MG63 (cell line): ENCODE data around the gene DUXB. TPM values are rescaled to one million over a fixed set of nuclear protein-coding genes. Genes with fewer than 3 reads are reported as not detected.

Experiments
- DNase-seq: peaks from one replicate; pipeline ENCODE4 v3.0.0-alpha.2; 2020
- H3K27me3 ChIP-seq: fragments of 250-450 bp; sonication (Bioruptor Pico); 2 replicates; pipeline ENCODE4 v1.5.1; 2020; ENCODE audit warnings: mild to moderate bottlenecking, moderate library complexity
- H3K36me3 ChIP-seq: fragments of 250-450 bp; sonication (Bioruptor Pico); 2 replicates; pipeline ENCODE4 v1.5.1; 2020; ENCODE audit warnings: mild to moderate bottlenecking, moderate library complexity
- H3K4me3 ChIP-seq: fragments of 250-450 bp; sonication (Bioruptor Pico); 2 replicates; pipeline ENCODE4 v1.5.1; 2020; ENCODE audit warnings: mild to moderate bottlenecking, moderate library complexity
- H3K9me3 ChIP-seq: fragments of 250-450 bp; sonication (Bioruptor Pico); 2 replicates; pipeline ENCODE4 v1.5.1; 2020; ENCODE audit warnings: mild to moderate bottlenecking, moderate library complexity
- total RNA-seq: library from RNA; depleted of rRNA; stranded (reverse); fragments of >200 nt; shearing (Covaris generic); gene quantifications from 2 replicates; pipeline ENCODE4 v1.2.3, GENCODE V29; 2014; ENCODE audit warnings: low replicate concordance; rRNA removed

The DUXB gene
- total RNA-seq, 1 experiment from 2014 or later: not detected

- DNase-seq: no peak
- Histone ChIP-seq H3K36me3 (no peaks in the 10 kb centered on the region), H3K9me3 (no peaks in the 10 kb centered on the region), H3K27me3 (no peaks in the 10 kb centered on the region), H3K4me3 (no peak overlapping the region)
Observed at GRCh38 chr16:75682308-75682707, 19.0 kb downstream of the DUXB start.

- H3K9me3 ChIP-seq: no peaks in the 10 kb centered on the region
- no peak overlapping the region for H3K4me3 ChIP-seq
- H3K27me3 ChIP-seq: no peaks in the 10 kb centered on the region
- DNase-seq: no peak
- no peaks in the 10 kb centered on the region for H3K36me3 ChIP-seq
Observed at GRCh38 chr16:75679366-75679765, 21.9 kb downstream of the DUXB start.

- no peaks in the 10 kb centered on the region for H3K9me3 ChIP-seq
- no peaks in the 10 kb centered on the region for H3K36me3 ChIP-seq
- no peak for DNase-seq
- no peaks in the 10 kb centered on the region for H3K27me3 ChIP-seq
- H3K4me3 ChIP-seq: no peak within 1 kb of the TSS
Observed at GRCh38 chr16:75676909-75677308, 24.4 kb downstream of the DUXB start, which contains the start of gene CPHXL2. CPHXL2 (minus strand) TSS chr16:75677009; CDS start chr16:75676999, 10 bp downstream.

GRCh38 chr16:75667503-75667902 is 33.8 kb downstream of the DUXB start:
- Histone ChIP-seq H3K4me3 (no peak overlapping the region), H3K36me3 (no peaks in the 10 kb centered on the region), H3K9me3 (no peaks in the 10 kb centered on the region), H3K27me3 (no peaks in the 10 kb centered on the region)
- DNase-seq: no peak

- Histone ChIP-seq H3K9me3 (no peaks in the 10 kb centered on the region), H3K4me3 (no peak overlapping the region), H3K27me3 (no peaks in the 10 kb centered on the region), H3K36me3 (peaks cover 5% of the 10 kb centered on the region)
- no peak for DNase-seq
Observed at GRCh38 chr16:75660726-75661302, 40.4 kb downstream of the DUXB start.

GRCh38 chr16:75660321-75660720 is 40.9 kb downstream of the DUXB start:
- Histone ChIP-seq H3K36me3 (peaks cover 5% of the 10 kb centered on the region), H3K27me3 (no peaks in the 10 kb centered on the region), H3K4me3 (no peak overlapping the region), H3K9me3 (no peaks in the 10 kb centered on the region)
- no peak for DNase-seq

GRCh38 chr16:75658175-75658574 is 43.1 kb downstream of the DUXB start:
- Histone ChIP-seq H3K9me3 (no peaks in the 10 kb centered on the region), H3K36me3 (peaks cover 9% of the 10 kb centered on the region), H3K27me3 (no peaks in the 10 kb centered on the region), H3K4me3 (no peak overlapping the region)
- no peak for DNase-seq

- no peak for DNase-seq
Observed at GRCh38 chr16:75653922-75654321, 47.3 kb downstream of the DUXB start.

GRCh38 chr16:75648265-75649076 is 52.8 kb downstream of the DUXB start:
- no peaks in the 10 kb centered on the region; the same call in none of the 2 replicates for H3K36me3 ChIP-seq
- DNase-seq: peak; percentile 54
- no peaks in the 10 kb centered on the region for H3K9me3 ChIP-seq
- no peaks in the 10 kb centered on the region for H3K27me3 ChIP-seq
- peak overlapping the region; percentile 87 for H3K4me3 ChIP-seq

More at GRCh38 chr16:75653922-75654321, 47.3 kb downstream of the DUXB start:
- H3K4me3 ChIP-seq: no peak overlapping the region
- peaks cover 9% of the 10 kb centered on the region for H3K36me3 ChIP-seq
- no peaks in the 10 kb centered on the region for H3K9me3 ChIP-seq
- no peaks in the 10 kb centered on the region for H3K27me3 ChIP-seq

GRCh38 chr16:75647492-75648264 is 53.6 kb downstream of the DUXB start, which contains the start of the genes KARS1 and TERF2IP:
KARS1 (minus strand) TSS chr16:75647665; CDS start chr16:75647639, 26 bp downstream.
TERF2IP (plus strand) TSS chr16:75647773; CDS start chr16:75647883, 110 bp downstream.
- Histone ChIP-seq H3K27me3 (no peaks in the 10 kb centered on the region), H3K9me3 (no peaks in the 10 kb centered on the region), H3K4me3 (peak within 1 kb of the TSS; percentile 87), H3K36me3 (no peaks in the 10 kb centered on the region; the same call in none of the 2 replicates)
- DNase-seq: peak; percentile 88

GRCh38 chr16:75647112-75647491 is 54.2 kb downstream of the DUXB start:
- H3K36me3 ChIP-seq: no peaks in the 10 kb centered on the region; the same call in none of the 2 replicates

GRCh38 chr16:75644240-75645012 is 56.8 kb downstream of the DUXB start:
- Histone ChIP-seq H3K9me3 (no peaks in the 10 kb centered on the region), H3K27me3 (no peaks in the 10 kb centered on the region), H3K4me3 (no peak overlapping the region), H3K36me3 (peaks cover 14% of the 10 kb centered on the region)
- DNase-seq: no peak

More at GRCh38 chr16:75647112-75647491, 54.2 kb downstream of the DUXB start:
- Histone ChIP-seq H3K4me3 (peak overlapping the region; percentile 87), H3K9me3 (no peaks in the 10 kb centered on the region), H3K27me3 (no peaks in the 10 kb centered on the region)
- DNase-seq: no peak

Other genes with a start within 250 kb of the DUXB start
- gene TMEM170A, start 236.8 kb downstream of the DUXB start, total RNA-seq: 1.3 and 8.0 TPM in 2 replicates
- gene CHST6, start 206.0 kb downstream of the DUXB start, total RNA-seq: not detected in 2 replicates
- gene CHST5, start 165.4 kb downstream of the DUXB start, total RNA-seq: not detected in 2 replicates
- 6.0 and 8.8 TPM in 2 replicates for gene TMEM231, start 145.2 kb downstream of the DUXB start, total RNA-seq
- 17.3 and 70.4 TPM in 2 replicates for gene GABARAPL2, start 135.1 kb downstream of the DUXB start, total RNA-seq
- 12.5 and 29.6 TPM in 2 replicates for gene ADAT1, start 78.2 kb downstream of the DUXB start, total RNA-seq
- 161 and 178 TPM in 2 replicates for gene KARS1, start 53.8 kb downstream of the DUXB start, total RNA-seq
- gene TERF2IP, start 53.7 kb downstream of the DUXB start, total RNA-seq: 6.3 and 11.9 TPM in 2 replicates
- not detected in 2 replicates for gene CPHXL2, start 24.5 kb downstream of the DUXB start, total RNA-seq
- gene CPHXL, start 25.0 kb upstream of the DUXB start, total RNA-seq: not detected in 2 replicates